Gastroesophageal sphincter (tissue), 3 donors: Measurements from ENCODE around the gene OR52J3.

Experiments used
- POLR2A ChIP-seq, 2 donors: fragments of 450-650 bp; IDR thresholded peaks; one replicate each; pipeline ENCODE4 v1.6.1; 2017; ENCODE audit warnings: antibody characterized with exemption in 2 of 2, mild to moderate bottlenecking in 2 of 2, moderate library complexity in 1 of 2
- TF ChIP-seq, protein P1 (sequence below), 4 experiments: fragments of 200-600 bp in 2 of 4; fragments of 450-650 bp in 2 of 4; sonication (generic) in 1 of 4; IDR thresholded peaks; one replicate each; pipeline ENCODE4 v1.5.1; 2017 to 2019; ENCODE audit warnings: antibody characterized with exemption in 4 of 4, mild to moderate bottlenecking in 2 of 4, moderate library complexity in 2 of 4

DNA sequence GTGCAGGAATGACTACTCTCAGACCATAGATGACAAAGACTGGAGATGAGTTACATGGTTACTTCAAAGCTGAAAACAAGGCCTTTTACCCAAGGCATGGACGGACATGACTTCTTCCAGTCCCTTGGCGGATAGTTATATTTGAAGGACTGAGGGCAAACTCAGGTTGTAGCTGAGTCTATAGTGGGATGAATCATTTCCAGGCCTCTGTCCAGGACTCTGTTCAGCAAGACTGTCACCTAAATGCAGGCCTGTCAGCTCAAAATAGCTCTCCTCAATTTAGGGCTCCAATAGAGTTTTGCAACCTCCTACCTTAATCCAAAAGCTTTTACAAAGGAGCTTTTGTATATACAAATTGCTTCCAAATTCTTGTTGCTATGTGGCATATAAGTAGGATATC is 24.3 kb upstream of the OR52J3 start:
- TF ChIP-seq POLR2A (IDR thresholded peaks at IDR 0.05), result no peak
- TF ChIP-seq, protein P1, sequence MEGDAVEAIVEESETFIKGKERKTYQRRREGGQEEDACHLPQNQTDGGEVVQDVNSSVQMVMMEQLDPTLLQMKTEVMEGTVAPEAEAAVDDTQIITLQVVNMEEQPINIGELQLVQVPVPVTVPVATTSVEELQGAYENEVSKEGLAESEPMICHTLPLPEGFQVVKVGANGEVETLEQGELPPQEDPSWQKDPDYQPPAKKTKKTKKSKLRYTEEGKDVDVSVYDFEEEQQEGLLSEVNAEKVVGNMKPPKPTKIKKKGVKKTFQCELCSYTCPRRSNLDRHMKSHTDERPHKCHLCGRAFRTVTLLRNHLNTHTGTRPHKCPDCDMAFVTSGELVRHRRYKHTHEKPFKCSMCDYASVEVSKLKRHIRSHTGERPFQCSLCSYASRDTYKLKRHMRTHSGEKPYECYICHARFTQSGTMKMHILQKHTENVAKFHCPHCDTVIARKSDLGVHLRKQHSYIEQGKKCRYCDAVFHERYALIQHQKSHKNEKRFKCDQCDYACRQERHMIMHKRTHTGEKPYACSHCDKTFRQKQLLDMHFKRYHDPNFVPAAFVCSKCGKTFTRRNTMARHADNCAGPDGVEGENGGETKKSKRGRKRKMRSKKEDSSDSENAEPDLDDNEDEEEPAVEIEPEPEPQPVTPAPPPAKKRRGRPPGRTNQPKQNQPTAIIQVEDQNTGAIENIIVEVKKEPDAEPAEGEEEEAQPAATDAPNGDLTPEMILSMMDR (IDR thresholded peaks at IDR 0.05), result no peak
